Naive thymus-derived CD4-positive, alpha-beta T cell (primary cell): ENCODE results near the gene SH2D6. TPM values are rescaled to one million over a fixed set of nuclear protein-coding genes. Genes with fewer than 3 reads are reported as not detected.
A peak's percentile ranks its signal among the peaks of the same experiment; 100 is the strongest.
"Not testable (repeated sequence)": the region's sequence is repeated elsewhere in the genome, so short reads cannot be mapped to it uniquely, and the experiment has no call there.

Experiments used
- ATAC-seq: fragments of 150-1000 bp; cut with Tn5 transposase; 2 replicates; pipeline ENCODE4 v1.10.0; 2021; ENCODE audit warnings: mild to moderate bottlenecking, moderate library complexity
- CTCF ChIA-PET: fragments of 350-600 bp; sonication (Branson Sonifier 250); formaldehyde crosslinking; loops from one replicate; lab custom pipeline; 2021; ENCODE audit warnings: antibody characterized with exemption; lab: Charles Lee
- POLR2A ChIA-PET: fragments of 350-600 bp; sonication (Branson Sonifier 250); formaldehyde crosslinking; loops from one replicate; lab custom pipeline; 2021; ENCODE audit warnings: antibody characterized with exemption, inconsistent platforms; lab: Charles Lee
- DNase-seq, 9 donors: peaks; one replicate each; pipeline versions ENCODE4 v3.0.0 to v3.0.0-alpha.2; 2020 to 2022; ENCODE audit warnings: mixed read lengths in 1 of 9
- H3K27ac ChIP-seq: one replicate; pipeline ENCODE4 v1.7.0; 2013; ENCODE audit warnings: mild to moderate bottlenecking, low read depth, low read length, moderate library complexity
- H3K27me3 ChIP-seq, 2 donors: one replicate each; pipeline ENCODE4 v1.7.0; 2013; ENCODE audit warnings: low read length in 2 of 2, mild to moderate bottlenecking in 2 of 2, moderate library complexity in 2 of 2; ENCODE audit not compliant: control insufficient read depth in 2 of 2, insufficient read depth in 2 of 2
- H3K36me3 ChIP-seq, 3 experiments: 1 replicate in 2 of 3; 2 replicates in 1 of 3; pipeline ENCODE4 v1.7.0; 2013; ENCODE audit warnings: low read length in 3 of 3, mild to moderate bottlenecking in 3 of 3, moderate library complexity in 1 of 3; ENCODE audit not compliant: insufficient read depth in 3 of 3, control insufficient read depth in 2 of 3
- H3K4me1 ChIP-seq, 2 donors: one replicate each; pipeline ENCODE4 v1.7.0; 2013; ENCODE audit warnings: low read length in 2 of 2, mild to moderate bottlenecking in 2 of 2, moderate library complexity in 1 of 2; ENCODE audit not compliant: control insufficient read depth in 2 of 2, insufficient read depth in 2 of 2
- H3K4me3 ChIP-seq: 2 replicates; pipeline ENCODE4 v1.7.0; 2013; ENCODE audit warnings: mild to moderate bottlenecking, low read length
- H3K9me3 ChIP-seq, 3 experiments: 1 replicate in 2 of 3; 2 replicates in 1 of 3; pipeline ENCODE4 v1.7.0; 2013; ENCODE audit warnings: low read length in 3 of 3; ENCODE audit not compliant: control insufficient read depth in 2 of 3
- H3K27ac Mint-ChIP-seq, 9 donors: one replicate each; pipeline ENCODE4 v1.8.0; 2020 to 2022; ENCODE audit warnings: mixed read lengths in 9 of 9, mild to moderate bottlenecking in 8 of 9, moderate library complexity in 5 of 9, inconsistent platforms in 2 of 9
- H3K27me3 Mint-ChIP-seq, 5 donors: one replicate each; pipeline ENCODE4 v1.8.0; 2021 to 2022; ENCODE audit warnings: mixed read lengths in 5 of 5, mild to moderate bottlenecking in 1 of 5
- H3K36me3 Mint-ChIP-seq, 5 donors: one replicate each; pipeline ENCODE4 v1.8.0; 2020 to 2022; ENCODE audit warnings: mixed read lengths in 5 of 5, mild to moderate bottlenecking in 3 of 5, inconsistent platforms in 1 of 5
- H3K4me1 Mint-ChIP-seq, 7 donors: one replicate each; pipeline ENCODE4 v1.8.0; 2020 to 2022; ENCODE audit warnings: mixed read lengths in 7 of 7, mild to moderate bottlenecking in 3 of 7, inconsistent platforms in 1 of 7
- H3K4me3 Mint-ChIP-seq, 10 donors: one replicate each; pipeline ENCODE4 v1.8.0; 2020 to 2022; ENCODE audit warnings: mild to moderate bottlenecking in 10 of 10, mixed read lengths in 10 of 10, moderate library complexity in 6 of 10, inconsistent platforms in 2 of 10
- H3K9me3 Mint-ChIP-seq, 11 donors: one replicate each; pipeline ENCODE4 v1.8.0; 2020 to 2022; ENCODE audit warnings: mixed read lengths in 11 of 11, mild to moderate bottlenecking in 4 of 11, inconsistent platforms in 1 of 11, moderate library complexity in 1 of 11
- intact Hi-C, 2 donors: fragments of 100-400 bp; cut with micrococcal nuclease; formaldehyde crosslinking; loops; one replicate each; pipeline ENCODE4 v1.15.1; 2023
- polyA plus RNA-seq, 2 donors: library from polyadenylated mRNA; unstranded; fragments of 300-500 nt; fragmentation: Illumina TruSeq; gene quantifications; one replicate each; pipeline ENCODE4 v1.2.3, GENCODE V29; 2021
- total RNA-seq, 6 experiments: library from RNA in 5 of 6; stranded (reverse) in 5 of 6; gene quantifications; 1 replicate in 5 of 6; 2 replicates in 1 of 6; pipeline ENCODE4 v1.2.3 and lab custom pipeline; 2021 to 2026

SH2D6 gene
- total and polyA plus RNA-seq, 7 experiments from 2014 or later = 0.48 to 1.1 (median 0.94) TPM; not detected in 4

GRCh38 chr2:85409845-85410583 lies 8.5 kb upstream of the SH2D6 start, which contains the start of gene CAPG:
CAPG (minus strand) TSS chr2:85410366; CDS start chr2:85402145, 8,221 bp downstream.
- Mint-ChIP-seq H3K27ac (peak within 1 kb of the TSS; percentile 33 to 81 (median 76)), H3K27me3 (peaks cover 0 to 15% (median 0%) of the 10 kb centered on the region in 5 donors), H3K4me1 (peaks cover 32 to 78% (median 56%) of the 10 kb centered on the region in 7 donors), H3K36me3 (peaks cover 0 to 16% (median 0%) of the 10 kb centered on the region in 5 donors), H3K4me3 (peak within 1 kb of the TSS; percentile 66 to 94 (median 78)), H3K9me3 (peaks cover 0 to 3% (median 0%) of the 10 kb centered on the region in 11 donors)
- DNase-seq = peak in 3 of 9 donors; percentile 27 to 59 (median 29)
- Histone ChIP-seq H3K4me1 (peaks cover 30 to 55% of the 10 kb centered on the region in 2 donors), H3K36me3 (no peaks in the 10 kb centered on the region), H3K4me3 (peak within 1 kb of the TSS; percentile 63), H3K27ac (peak within 1 kb of the TSS; percentile 41), H3K27me3 (no peaks in the 10 kb centered on the region), H3K9me3 (no peaks in the 10 kb centered on the region)
- intact Hi-C loops = loop anchor here (1.0 to 10.0 kb wide), 3 partner anchors 8 to 785 kb away; partner anchors contain the start of genes IMMT (in 1 of the 2), MRPL35 (in 1 of the 2) and SH2D6 (in 1 of the 2)
- peak; percentile 60 for ATAC-seq
- POLR2A ChIA-PET = interaction anchor here (2.5 kb wide), 1 partner anchor 129 kb away, joined by 11 read pairs; the partner anchor contains the start of gene MAT2A
- CTCF ChIA-PET = no interaction called here

GRCh38 chr2:85410584-85411404 lies 7.7 kb upstream of the SH2D6 start:
- intact Hi-C loops = loop anchor here in 1 of 2 donors (1.0 to 10.0 kb wide), 2 partner anchors 8 to 784 kb away; partner anchors contain the start of genes IMMT, MRPL35 and SH2D6
- CTCF ChIA-PET = interaction anchor here (1.0 kb wide), 1 partner anchor 9 kb away, joined by 3 read pairs; no protein-coding TSS in a partner anchor

GRCh38 chr2:85411405-85411748 lies 7.1 kb upstream of the SH2D6 start:
- ChIA-PET POLR2A (interaction anchor here (0.7 kb wide), 1 partner anchor 137 kb away, joined by 3 read pairs; no protein-coding TSS in a partner anchor), CTCF (interaction anchor here (1.0 kb wide), 1 partner anchor 9 kb away, joined by 3 read pairs; no protein-coding TSS in a partner anchor)
- Histone ChIP-seq H3K9me3 (no peaks in the 10 kb centered on the region), H3K36me3 (no peaks in the 10 kb centered on the region), H3K27me3 (no peaks in the 10 kb centered on the region), H3K27ac (no peak overlapping the region), H3K4me3 (no peak overlapping the region), H3K4me1 (peaks cover 25 to 42% of the 10 kb centered on the region in 2 donors)
- Mint-ChIP-seq H3K4me3 (peak overlapping the region in 6 of 10 donors; percentile 14 to 84 (median 74)), H3K36me3 (peaks cover 0 to 9% (median 0%) of the 10 kb centered on the region in 5 donors), H3K4me1 (peaks cover 24 to 70% (median 46%) of the 10 kb centered on the region in 7 donors), H3K27ac (peak overlapping the region in 3 of 9 donors; percentile 60 to 67 (median 62)), H3K9me3 (no peaks in the 10 kb centered on the region), H3K27me3 (peaks cover 0 to 15% (median 0%) of the 10 kb centered on the region in 5 donors)
- DNase-seq (no peak), ATAC-seq (no peak)
- intact Hi-C loops = loop anchor here in 1 of 2 donors (10.0 kb wide), 1 partner anchor 783 kb away; the partner anchor contains the start of genes IMMT and MRPL35

More at GRCh38 chr2:85410584-85411404, 7.7 kb upstream of the SH2D6 start:
- peaks cover 25 to 48% of the 10 kb centered on the region in 2 donors for H3K4me1 ChIP-seq
- Mint-ChIP-seq H3K27ac (peak overlapping the region in 7 of 9 donors; percentile 19 to 81 (median 67)), H3K27me3 (peaks cover 0 to 15% (median 0%) of the 10 kb centered on the region in 5 donors), H3K36me3 (peaks cover 0 to 9% (median 0%) of the 10 kb centered on the region in 5 donors), H3K9me3 (no peaks in the 10 kb centered on the region), H3K4me1 (peaks cover 24 to 76% (median 49%) of the 10 kb centered on the region in 7 donors), H3K4me3 (peak overlapping the region; percentile 14 to 94 (median 74))
- no peak for DNase-seq
- H3K4me3 ChIP-seq = peak overlapping the region; percentile 63
- no peaks in the 10 kb centered on the region for H3K9me3 ChIP-seq
- no peaks in the 10 kb centered on the region for H3K27me3 ChIP-seq
- no peaks in the 10 kb centered on the region for H3K36me3 ChIP-seq
- peak overlapping the region; percentile 41 for H3K27ac ChIP-seq
- peak; percentile 1 for ATAC-seq
- POLR2A ChIA-PET = interaction anchor here (0.7 kb wide), 1 partner anchor 138 kb away, joined by 3 read pairs; no protein-coding TSS in a partner anchor

- DNase-seq = peak in 2 of 9 donors; percentile 36 to 67
- H3K4me3 ChIP-seq = no peak overlapping the region
- POLR2A ChIA-PET = interaction anchor here (0.6 to 1.1 kb wide), 5 partner anchors 24 to 145 kb away, joined by 3 to 5 read pairs (median 3); partner anchors contain the start of genes ELMOD3, RETSAT and TGOLN2
- intact Hi-C loops = loop anchor here in 1 of 2 donors (10.0 kb wide), 1 partner anchor 781 kb away; the partner anchor contains the start of genes IMMT and MRPL35
- H3K27me3 ChIP-seq = no peaks in the 10 kb centered on the region
- no peak overlapping the region for H3K27ac ChIP-seq
- Mint-ChIP-seq H3K4me3 (peak overlapping the region; percentile 67 to 84 (median 79)), H3K9me3 (no peaks in the 10 kb centered on the region), H3K27me3 (peaks cover 0 to 15% (median 0%) of the 10 kb centered on the region in 5 donors), H3K36me3 (no peaks in the 10 kb centered on the region), H3K4me1 (peaks cover 14 to 56% (median 36%) of the 10 kb centered on the region in 7 donors), H3K27ac (peak overlapping the region in 3 of 9 donors; percentile 30 to 63 (median 39))
- no peaks in the 10 kb centered on the region for H3K9me3 ChIP-seq
- CTCF ChIA-PET = interaction anchor here (0.6 to 0.7 kb wide), 2 partner anchors 21 to 62 kb away, joined by 3 to 5 read pairs; no protein-coding TSS in a partner anchor
- peak; percentile 29 for ATAC-seq
- H3K4me1 ChIP-seq = peaks cover 23 to 29% of the 10 kb centered on the region in 2 donors
- H3K36me3 ChIP-seq = peaks cover 0 to 4% (median 0%) of the 10 kb centered on the region in 3 experiments
Measured at GRCh38 chr2:85413592-85414420, 4.7 kb upstream of the SH2D6 start.

GRCh38 chr2:85414421-85414759 lies 4.1 kb upstream of the SH2D6 start:
- Mint-ChIP-seq H3K27me3 (peaks cover 0 to 15% (median 0%) of the 10 kb centered on the region in 5 donors), H3K4me1 (peaks cover 11 to 58% (median 33%) of the 10 kb centered on the region in 7 donors)
- not testable (repeated sequence) for DNase-seq, H3K27ac Mint-ChIP-seq, H3K27me3 ChIP-seq, H3K27ac ChIP-seq, H3K9me3 ChIP-seq, H3K36me3 Mint-ChIP-seq, H3K9me3 Mint-ChIP-seq, ATAC-seq, H3K36me3 ChIP-seq, H3K4me3 Mint-ChIP-seq, H3K4me3 ChIP-seq
- ChIA-PET POLR2A (interaction anchor here (0.6 to 1.1 kb wide), 3 partner anchors 87 to 144 kb away, joined by 3 to 5 read pairs (median 3); partner anchors contain the start of gene TGOLN2), CTCF (interaction anchor here (0.6 kb wide), 2 partner anchors 61 to 146 kb away, joined by 5 to 8 read pairs; no protein-coding TSS in a partner anchor)
- H3K4me1 ChIP-seq = peaks cover 23 to 29% of the 10 kb centered on the region in 2 donors
- intact Hi-C loops = loop anchor here in 1 of 2 donors (10.0 kb wide), 1 partner anchor 780 kb away; the partner anchor contains the start of genes IMMT and MRPL35
